Common myeloid progenitor, CD34-positive (primary cell): ENCODE measurements around the gene ST3GAL2.

ENCODE experiments used
- CTCF ChIA-PET: fragments of 350-600 bp; sonication (Branson Sonifier 250); formaldehyde crosslinking; loops from one replicate; lab custom pipeline; 2021; ENCODE audit warnings: antibody characterized with exemption; lab: Charles Lee
- POLR2A ChIA-PET: fragments of 350-600 bp; sonication (Branson Sonifier 250); formaldehyde crosslinking; loops from one replicate; lab custom pipeline; 2021; ENCODE audit warnings: antibody characterized with exemption; lab: Charles Lee
- DNase-seq, 3 donors: peaks; one replicate each; pipeline versions ENCODE4 v3.0.0 to v3.0.0-alpha.2; 2013
- H3K27ac ChIP-seq, 2 experiments: 1 replicate in 1 of 2; 2 replicates in 1 of 2; pipeline ENCODE4 v1.7.0; 2013; ENCODE audit warnings: inconsistent platforms in 2 of 2, low read length in 2 of 2, mild to moderate bottlenecking in 2 of 2, low read depth in 1 of 2, moderate library complexity in 1 of 2; ENCODE audit not compliant: severe bottlenecking in 2 of 2, insufficient read depth in 1 of 2, poor library complexity in 1 of 2
- H3K27me3 ChIP-seq, 5 experiments: replicated peaks in 2 of 5; 1 replicate in 3 of 5; 2 replicates in 2 of 5; pipeline versions ENCODE4 v1.6.1 to v1.7.0; 2013; ENCODE audit warnings: low read length in 4 of 5, mild to moderate bottlenecking in 2 of 5, moderate library complexity in 2 of 5, inconsistent platforms in 1 of 5; ENCODE audit not compliant: insufficient read depth in 5 of 5, control insufficient read depth in 4 of 5
- H3K36me3 ChIP-seq, 4 experiments: 1 replicate in 2 of 4; 2 replicates in 2 of 4; pipeline versions ENCODE4 v1.6.1 to v1.7.0; 2013; ENCODE audit warnings: low read length in 3 of 4, control low read depth in 1 of 4, mild to moderate bottlenecking in 1 of 4; ENCODE audit not compliant: control insufficient read depth in 4 of 4, insufficient read depth in 4 of 4
- H3K4me1 ChIP-seq, 4 experiments: 1 replicate in 3 of 4; 2 replicates in 1 of 4; pipeline versions ENCODE4 v1.6.1 to v1.7.1; 2013; ENCODE audit warnings: low read length in 3 of 4, mild to moderate bottlenecking in 3 of 4, control low read depth in 1 of 4, inconsistent platforms in 1 of 4, moderate library complexity in 1 of 4; ENCODE audit not compliant: control insufficient read depth in 4 of 4, insufficient read depth in 4 of 4; ENCODE audit errors: control extremely low read depth in 1 of 4
- H3K4me3 ChIP-seq, 7 experiments: 1 replicate in 4 of 7; 2 replicates in 3 of 7; pipeline versions ENCODE4 v1.5.1 to v1.7.0; 2013; ENCODE audit warnings: mild to moderate bottlenecking in 7 of 7, low read length in 6 of 7, moderate library complexity in 6 of 7, inconsistent platforms in 2 of 7, low read depth in 2 of 7, control low read depth in 1 of 7; ENCODE audit not compliant: insufficient read depth in 4 of 7, control insufficient read depth in 1 of 7; ENCODE audit errors: extremely low read depth in 1 of 7
- H3K9me3 ChIP-seq, 5 experiments: 1 replicate in 4 of 5; 2 replicates in 1 of 5; pipeline versions ENCODE4 v1.6.1 to v1.7.1; 2013; ENCODE audit warnings: low read length in 4 of 5, mild to moderate bottlenecking in 2 of 5, inconsistent platforms in 1 of 5, low read depth in 1 of 5, moderate library complexity in 1 of 5; ENCODE audit not compliant: control insufficient read depth in 4 of 5, insufficient read depth in 2 of 5; ENCODE audit errors: control extremely low read depth in 1 of 5
- WGBS: methylation state at CpG from one replicate; pipeline ENCODE4 v1.1.5; 2013; ENCODE audit not compliant: insufficient coverage; 5-methylcytosine and 5-hydroxymethylcytosine counted together

The ST3GAL2 gene

DNA sequence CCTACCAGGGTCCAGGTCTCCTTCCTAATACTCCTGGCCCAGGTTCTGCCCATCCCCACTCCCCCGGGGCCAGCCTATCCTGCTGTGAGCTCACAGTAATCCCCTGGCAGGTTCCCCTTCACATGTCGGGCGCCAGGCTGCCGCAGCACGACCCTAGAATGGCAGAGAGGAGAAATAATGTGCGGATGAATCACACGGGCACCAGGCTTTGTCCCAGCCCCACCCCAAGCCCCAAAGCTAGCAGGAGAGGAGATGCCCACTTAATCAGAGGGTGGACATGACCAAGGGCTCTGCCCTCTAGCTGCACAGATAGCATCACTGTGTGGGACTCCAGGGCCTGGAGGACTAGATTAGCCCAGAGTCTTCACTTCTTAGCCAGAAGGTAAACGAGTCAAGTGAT, 39.5 kb downstream of the ST3GAL2 start:
- H3K4me3 ChIP-seq = no peak overlapping the region
- H3K27me3 ChIP-seq = no peaks in the 10 kb centered on the region
- peaks cover 0 to 39% (median 23%) of the 10 kb centered on the region in 4 experiments for H3K36me3 ChIP-seq
- CTCF ChIA-PET = interaction anchor here (0.6 to 2.5 kb wide), 7 partner anchors 13 to 55 kb away, joined by 3 to 7 read pairs (median 3); partner anchors contain the start of gene FCSK
- H3K4me1 ChIP-seq = peaks cover 3 to 28% (median 14%) of the 10 kb centered on the region in 4 experiments
- 100% methylated on average over 2 of the region's 8 CpGs for WGBS
- no peak for DNase-seq
- POLR2A ChIA-PET = no interaction called here
- H3K9me3 ChIP-seq = no peaks in the 10 kb centered on the region
- no peak overlapping the region for H3K27ac ChIP-seq

DNA sequence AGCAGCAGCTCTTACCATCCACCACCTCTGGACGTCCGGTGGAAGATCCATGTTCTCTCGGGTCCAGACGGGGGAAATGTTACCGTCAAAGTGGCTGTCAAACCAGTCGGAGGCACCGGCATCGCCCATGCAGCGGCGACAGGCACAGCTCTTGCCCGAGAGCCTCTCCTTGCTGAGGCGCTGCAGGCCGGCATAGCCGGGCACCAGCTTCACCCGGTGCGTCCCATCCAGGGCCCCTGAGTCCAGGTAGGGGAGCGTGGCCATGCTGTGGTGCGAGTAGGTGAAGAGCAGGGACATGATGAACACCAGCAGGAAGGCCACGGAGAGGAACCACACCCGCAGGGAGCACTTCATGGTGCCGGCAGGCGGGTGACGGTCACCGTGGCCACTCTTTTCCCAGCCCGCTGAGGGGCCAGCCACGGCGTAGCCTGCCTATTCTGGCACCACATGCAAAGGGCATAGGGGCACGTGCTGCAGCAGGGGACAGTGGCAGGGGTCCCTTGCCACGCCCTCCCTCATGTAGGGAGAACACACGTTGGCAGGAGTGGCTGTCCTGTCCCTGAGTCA, 40.6 kb downstream of the ST3GAL2 start:
- Histone ChIP-seq H3K36me3 (peaks cover 0 to 49% (median 28%) of the 10 kb centered on the region in 4 experiments), H3K27me3 (no peaks in the 10 kb centered on the region), H3K4me3 (no peak overlapping the region), H3K9me3 (no peaks in the 10 kb centered on the region), H3K27ac (no peak overlapping the region), H3K4me1 (peaks cover 0 to 16% (median 5%) of the 10 kb centered on the region in 4 experiments)
- 98% methylated on average over 30 of the region's 30 CpGs for WGBS
- CTCF ChIA-PET = interaction anchor here (1.2 to 1.5 kb wide), 2 partner anchors 30 to 54 kb away, joined by 3 to 6 read pairs; no protein-coding TSS in a partner anchor
- no peak for DNase-seq
- POLR2A ChIA-PET = no interaction called here

DNA sequence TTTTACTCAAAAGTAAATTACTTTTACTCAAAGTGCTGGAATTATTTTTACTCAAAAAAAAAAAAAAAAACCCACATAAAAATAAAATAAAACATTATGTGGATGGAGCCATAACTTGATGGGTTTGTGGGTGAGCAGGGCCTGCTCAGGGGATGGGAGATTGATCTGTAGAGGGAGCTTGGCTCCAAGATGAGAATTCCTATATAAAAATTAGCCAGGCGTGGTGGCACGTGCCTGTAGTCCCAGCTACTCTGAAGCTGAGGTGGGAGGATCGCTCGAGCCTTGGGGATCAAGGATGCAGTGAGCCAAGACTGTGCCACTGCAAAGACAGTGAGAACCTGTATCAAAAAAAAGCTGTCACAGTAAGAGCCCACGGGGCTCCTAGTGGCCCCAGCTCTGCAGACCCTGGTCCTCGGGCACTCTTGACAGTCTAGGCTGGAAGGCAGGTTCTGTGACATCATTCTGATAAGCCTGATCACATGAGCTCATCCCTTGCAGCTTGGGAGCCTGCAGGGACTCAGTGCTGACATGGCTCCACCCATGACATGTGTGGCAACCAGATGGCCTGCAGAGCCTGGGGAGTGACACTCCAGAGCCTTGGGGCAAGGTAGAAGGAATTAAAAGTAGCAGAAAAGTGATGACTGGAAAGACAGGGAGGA, 42.5 kb downstream of the ST3GAL2 start:
- WGBS = 99% methylated on average over 6 of the region's 6 CpGs
- peaks cover 0 to 4% (median 0%) of the 10 kb centered on the region in 4 experiments for H3K4me1 ChIP-seq
- ChIA-PET POLR2A (interaction anchor here (0.7 kb wide), 1 partner anchor 24 kb away, joined by 5 read pairs; no protein-coding TSS in a partner anchor), CTCF (interaction anchor here (0.6 to 8.4 kb wide), 7 partner anchors 13 to 77 kb away, joined by 3 to 42 read pairs (median 4); partner anchors contain the start of gene FCSK)
- DNase-seq = no peak
- H3K27ac ChIP-seq = no peak overlapping the region
- peaks cover 0 to 62% (median 32%) of the 10 kb centered on the region in 4 experiments for H3K36me3 ChIP-seq
- H3K27me3 ChIP-seq = no peaks in the 10 kb centered on the region
- H3K9me3 ChIP-seq = no peaks in the 10 kb centered on the region
- H3K4me3 ChIP-seq = no peak overlapping the region

DNA sequence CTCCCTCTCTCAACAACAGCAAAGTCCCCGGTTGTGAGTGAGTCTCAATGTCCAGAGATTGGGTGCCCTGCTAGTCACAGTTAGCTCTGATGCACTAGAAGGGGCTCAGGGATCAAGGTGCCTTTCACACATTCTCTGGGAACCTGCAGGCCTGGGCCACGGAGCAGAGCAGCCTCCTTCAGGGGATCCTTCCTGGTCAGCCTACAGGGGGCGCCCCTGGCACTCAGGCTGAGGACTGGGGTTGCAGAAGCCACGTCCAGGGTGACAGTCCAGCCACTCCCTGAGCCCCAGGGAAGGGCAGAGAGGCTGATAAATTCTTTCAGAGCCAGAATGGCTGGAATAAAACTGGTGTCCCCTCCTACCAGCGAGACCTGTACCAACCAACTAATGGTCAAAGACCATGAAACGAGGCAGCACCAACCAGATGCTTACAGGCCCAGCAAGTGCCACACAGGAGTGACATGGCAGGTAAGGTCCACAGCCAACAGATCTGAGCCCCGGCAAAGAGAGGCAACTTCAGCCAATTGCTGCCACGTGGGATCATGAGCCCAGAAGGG, 43.5 kb downstream of the ST3GAL2 start:
- H3K27ac ChIP-seq = no peak overlapping the region
- no peaks in the 10 kb centered on the region for H3K4me1 ChIP-seq
- no peaks in the 10 kb centered on the region for H3K27me3 ChIP-seq
- POLR2A ChIA-PET = no interaction called here
- WGBS = 52% methylated on average over 6 of the region's 8 CpGs
- no peak overlapping the region for H3K4me3 ChIP-seq
- DNase-seq = peak; percentile 53 to 67 (median 61)
- peaks cover 0 to 66% (median 30%) of the 10 kb centered on the region in 4 experiments for H3K36me3 ChIP-seq
- no peaks in the 10 kb centered on the region for H3K9me3 ChIP-seq
- CTCF ChIA-PET = interaction anchor here (0.7 to 8.4 kb wide), 14 partner anchors 10 to 82 kb away, joined by 3 to 42 read pairs (median 4); partner anchors contain the start of gene FCSK

- H3K4me3 ChIP-seq = no peak overlapping the region
- H3K9me3 ChIP-seq = no peaks in the 10 kb centered on the region
- no peak for DNase-seq
- 98% methylated on average over 12 of the region's 14 CpGs for WGBS
- CTCF ChIA-PET = interaction anchor here (0.7 to 8.4 kb wide), 17 partner anchors 9 to 94 kb away, joined by 3 to 42 read pairs (median 4); no protein-coding TSS in a partner anchor
- H3K36me3 ChIP-seq = peaks cover 0 to 62% (median 27%) of the 10 kb centered on the region in 4 experiments
- H3K27me3 ChIP-seq = no peaks in the 10 kb centered on the region
- H3K4me1 ChIP-seq = no peaks in the 10 kb centered on the region
- POLR2A ChIA-PET = no interaction called here
- H3K27ac ChIP-seq = no peak overlapping the region
Measured at GRCh38 chr16:70394853-70395252, 44.0 kb downstream of the ST3GAL2 start.

DNA sequence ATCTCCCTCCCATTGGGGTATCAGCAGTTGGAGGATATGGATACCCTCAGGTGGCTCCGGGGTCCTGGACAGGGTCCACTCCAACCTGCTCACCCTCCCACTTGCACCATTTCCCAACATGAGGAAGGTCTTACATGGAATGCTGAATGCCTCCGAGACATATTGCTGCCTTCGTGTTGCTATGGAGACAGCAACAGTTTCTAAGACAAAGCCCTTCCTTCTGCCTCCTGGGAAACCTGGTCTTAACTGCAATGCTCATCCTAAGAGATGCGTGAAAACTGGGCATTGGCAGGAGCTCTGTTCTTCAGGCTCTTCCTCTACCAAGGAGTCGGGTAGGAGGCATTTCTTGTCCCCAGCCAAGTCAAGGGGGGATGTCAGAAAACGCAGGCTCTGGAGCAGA, 45.2 kb downstream of the ST3GAL2 start:
- H3K36me3 ChIP-seq = peaks cover 0 to 51% (median 23%) of the 10 kb centered on the region in 4 experiments
- no peak overlapping the region for H3K27ac ChIP-seq
- 99% methylated on average over 6 of the region's 6 CpGs for WGBS
- DNase-seq = no peak
- ChIA-PET CTCF (interaction anchor here (0.6 to 8.4 kb wide), 16 partner anchors 8 to 368 kb away, joined by 3 to 42 read pairs (median 4); no protein-coding TSS in a partner anchor), POLR2A (no interaction called here)
- H3K27me3 ChIP-seq = no peaks in the 10 kb centered on the region
- H3K4me1 ChIP-seq = no peaks in the 10 kb centered on the region
- H3K4me3 ChIP-seq = no peak overlapping the region
- no peaks in the 10 kb centered on the region for H3K9me3 ChIP-seq
